ENCODE data around the gene FADS6.

The FADS6 gene

GRCh38 chr17:74892013-74892841 lies 1.2 kb downstream of the FADS6 start:
- in situ Hi-C loops (cut with HindIII; ENCODE audit: low sequenced_read_pairs): no loop called here

GRCh38 chr17:74890554-74890953 lies 2.9 kb downstream of the FADS6 start:
- in situ Hi-C loops (cut with HindIII; ENCODE audit: low sequenced_read_pairs): no loop called here

- in situ Hi-C loops (cut with HindIII; ENCODE audit: low sequenced_read_pairs): loop anchor here (5.0 kb wide), 1 partner anchor 76 kb away; no protein-coding TSS in a partner anchor
Observed at GRCh38 chr17:74888469-74888868, 5.0 kb downstream of the FADS6 start.

- in situ Hi-C loops (cut with HindIII; ENCODE audit: low sequenced_read_pairs): no loop called here
Observed at GRCh38 chr17:74883241-74883745, 10.1 kb downstream of the FADS6 start.

GRCh38 chr17:74882517-74883240 lies 10.8 kb downstream of the FADS6 start:
- in situ Hi-C loops (cut with HindIII; ENCODE audit: low sequenced_read_pairs): no loop called here

- in situ Hi-C loops (cut with HindIII; ENCODE audit: low sequenced_read_pairs): no loop called here
Observed at GRCh38 chr17:74881073-74881472, 12.4 kb downstream of the FADS6 start.

GRCh38 chr17:74879308-74879707 lies 14.1 kb downstream of the FADS6 start:
- in situ Hi-C loops (cut with HindIII; ENCODE audit: low sequenced_read_pairs): no loop called here

GRCh38 chr17:74878658-74879057 lies 14.8 kb downstream of the FADS6 start:
- in situ Hi-C loops (cut with HindIII; ENCODE audit: low sequenced_read_pairs): no loop called here

- in situ Hi-C loops (cut with HindIII; ENCODE audit: low sequenced_read_pairs): no loop called here
Observed at GRCh38 chr17:74877592-74878548, 15.6 kb downstream of the FADS6 start.

- in situ Hi-C loops (cut with HindIII; ENCODE audit: low sequenced_read_pairs): no loop called here
Observed at GRCh38 chr17:74875977-74876593, 17.3 kb downstream of the FADS6 start.

GRCh38 chr17:74875155-74875976 lies 18.1 kb downstream of the FADS6 start:
- in situ Hi-C loops (cut with HindIII; ENCODE audit: low sequenced_read_pairs): no loop called here

GRCh38 chr17:74874615-74875037 lies 18.8 kb downstream of the FADS6 start:
- in situ Hi-C loops (cut with HindIII; ENCODE audit: low sequenced_read_pairs): no loop called here

GRCh38 chr17:74873874-74874614 lies 19.4 kb downstream of the FADS6 start:
- in situ Hi-C loops (cut with HindIII; ENCODE audit: low sequenced_read_pairs): no loop called here

- in situ Hi-C loops (cut with HindIII; ENCODE audit: low sequenced_read_pairs): no loop called here
Observed at GRCh38 chr17:74873037-74873873, 20.2 kb downstream of the FADS6 start.

GRCh38 chr17:74872313-74873036 lies 21.0 kb downstream of the FADS6 start, which contains the start of gene FDXR:
Gene FDXR, minus strand, starts transcription at chr17:74872994. Its CDS starts 50 bp downstream, at chr17:74872944.
- in situ Hi-C loops (cut with HindIII; ENCODE audit: low sequenced_read_pairs): no loop called here

- in situ Hi-C loops (cut with HindIII; ENCODE audit: low sequenced_read_pairs): no loop called here
Observed at GRCh38 chr17:74871356-74872076, 21.9 kb downstream of the FADS6 start.

All from endothelial cell of hepatic sinusoid (primary cell).